ENCODE data around the gene MTX1. TPM values are rescaled to one million over a fixed set of nuclear protein-coding genes. Genes with fewer than 3 reads are reported as not detected.
"Not testable (repeated sequence)": the region's sequence is repeated elsewhere in the genome, so short reads cannot be mapped to it uniquely, and the experiment has no call there.

The MTX1 gene, protein sequence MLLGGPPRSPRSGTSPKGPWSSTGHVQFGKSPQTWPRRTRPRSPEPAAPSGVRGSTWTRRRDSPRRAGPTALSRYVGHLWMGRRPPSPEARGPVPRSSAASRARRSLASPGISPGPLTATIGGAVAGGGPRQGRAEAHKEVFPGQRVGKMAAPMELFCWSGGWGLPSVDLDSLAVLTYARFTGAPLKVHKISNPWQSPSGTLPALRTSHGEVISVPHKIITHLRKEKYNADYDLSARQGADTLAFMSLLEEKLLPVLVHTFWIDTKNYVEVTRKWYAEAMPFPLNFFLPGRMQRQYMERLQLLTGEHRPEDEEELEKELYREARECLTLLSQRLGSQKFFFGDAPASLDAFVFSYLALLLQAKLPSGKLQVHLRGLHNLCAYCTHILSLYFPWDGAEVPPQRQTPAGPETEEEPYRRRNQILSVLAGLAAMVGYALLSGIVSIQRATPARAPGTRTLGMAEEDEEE
- total RNA-seq (2014; rRNA removed; shearing (Covaris generic)), result 50.0 and 54.0 TPM in 2 replicates
- 16.8 and 24.7 TPM in 2 replicates for polyA plus RNA-seq (2015; cell fraction: cytosol; rRNA removed)
- 13.2 and 18.0 TPM in 2 replicates for polyA plus RNA-seq (2015; cell fraction: nucleus; rRNA removed)

DNA sequence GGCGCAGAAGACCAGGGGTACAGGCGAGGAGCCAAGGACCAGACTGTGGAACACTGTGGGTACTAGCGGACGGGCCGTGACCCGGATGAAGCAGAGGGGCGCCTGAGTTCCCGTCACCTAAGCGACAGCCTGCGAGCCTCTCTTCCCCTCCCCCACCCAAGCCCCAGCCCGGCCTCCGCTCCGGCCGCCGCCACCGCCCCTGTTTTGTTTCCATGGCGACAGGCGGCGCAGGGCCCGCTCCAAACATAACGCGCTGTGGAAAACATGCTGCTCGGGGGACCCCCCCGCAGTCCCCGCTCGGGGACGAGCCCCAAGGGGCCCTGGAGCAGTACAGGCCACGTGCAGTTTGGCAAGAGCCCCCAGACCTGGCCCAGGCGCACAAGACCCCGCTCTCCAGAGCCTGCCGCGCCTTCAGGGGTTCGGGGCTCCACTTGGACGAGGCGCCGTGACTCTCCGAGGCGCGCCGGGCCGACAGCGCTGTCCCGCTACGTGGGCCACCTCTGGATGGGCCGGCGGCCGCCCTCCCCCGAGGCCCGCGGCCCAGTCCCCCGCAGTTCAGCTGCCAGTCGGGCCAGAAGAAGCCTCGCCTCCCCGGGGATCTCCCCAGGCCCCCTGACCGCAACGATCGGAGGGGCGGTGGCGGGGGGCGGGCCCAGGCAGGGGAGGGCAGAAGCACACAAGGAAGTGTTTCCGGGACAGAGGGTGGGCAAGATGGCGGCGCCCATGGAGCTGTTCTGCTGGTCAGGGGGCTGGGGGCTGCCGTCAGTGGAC is at the start of gene MTX1:
Gene MTX1, plus strand, starts transcription at position 155 of the 771 bp plus-strand sequence. Its CDS starts 110 bp downstream, at position 265.
- peak; percentile 57 for DNase-seq (ENCODE audit: low read depth)

GRCh38 chr1:155158991-155159390 is 49.5 kb upstream of the MTX1 start:
- DNase-seq (ENCODE audit: low read depth), result no peak

DNA sequence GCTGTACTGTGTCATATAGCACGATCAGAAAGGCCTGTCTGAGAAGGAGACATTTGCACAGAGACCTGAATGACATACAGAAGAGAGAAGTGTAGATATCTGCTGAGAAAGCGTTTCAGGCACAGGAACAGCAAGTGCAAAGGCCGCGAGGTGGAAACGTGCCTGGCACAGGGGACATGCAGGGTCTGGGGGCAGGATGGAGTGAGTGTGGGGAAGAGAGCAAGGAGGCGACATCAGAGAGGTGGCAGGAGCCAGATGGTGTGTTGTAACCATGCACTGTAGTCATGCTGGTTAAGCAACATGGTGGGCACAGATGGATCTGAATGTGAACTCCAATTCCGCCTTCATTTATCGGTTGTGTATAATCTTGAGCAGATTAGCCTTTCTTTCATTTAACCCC is 48.4 kb upstream of the MTX1 start:
- DNase-seq (ENCODE audit: low read depth), result no peak

- not testable (repeated sequence) for DNase-seq (ENCODE audit: low read depth)
Observed at GRCh38 chr1:155162631-155163030, 45.9 kb upstream of the MTX1 start.

- DNase-seq (ENCODE audit: low read depth), result not testable (repeated sequence)
Observed at GRCh38 chr1:155163785-155164184, 44.7 kb upstream of the MTX1 start.

- DNase-seq (ENCODE audit: low read depth), result not testable (repeated sequence)
Observed at GRCh38 chr1:155164625-155165024, 43.9 kb upstream of the MTX1 start.

- DNase-seq (ENCODE audit: low read depth), result no peak
Observed at GRCh38 chr1:155166051-155166470, 42.4 kb upstream of the MTX1 start.

DNA sequence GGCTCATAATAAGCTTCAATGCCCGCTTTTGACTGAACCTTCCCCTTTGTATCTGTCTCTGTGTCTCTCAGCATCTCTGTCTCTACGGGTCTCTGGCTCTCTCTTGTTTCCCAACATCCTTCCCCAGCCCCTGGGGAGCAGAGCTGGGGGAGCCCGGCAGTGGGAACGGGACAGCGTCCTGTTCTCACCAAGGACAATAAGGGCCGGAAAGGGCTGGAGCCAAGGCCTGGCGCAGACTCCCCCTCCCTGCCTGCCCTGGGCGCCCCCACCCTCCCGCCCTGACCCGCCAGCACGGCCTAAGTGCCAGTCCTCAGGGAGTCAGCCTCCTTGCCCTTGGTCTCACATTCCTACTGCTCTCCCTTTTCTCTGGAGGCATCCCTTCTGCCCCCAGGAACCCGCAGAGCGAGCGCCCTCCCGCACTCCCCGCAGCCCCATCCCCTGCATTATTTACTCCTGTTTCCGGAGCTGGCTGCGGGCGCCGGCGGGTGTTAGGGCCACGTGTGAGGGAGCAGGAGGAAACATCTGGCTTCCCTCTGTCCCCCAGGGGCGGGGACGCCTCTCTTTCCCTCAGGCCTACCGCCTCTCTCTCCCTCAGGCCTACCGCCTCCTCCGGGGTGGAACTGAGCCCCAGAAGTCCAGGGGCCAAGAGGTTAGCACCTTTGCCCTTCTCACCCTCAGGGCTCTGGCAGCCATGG is 41.9 kb upstream of the MTX1 start:
- no peak for DNase-seq (ENCODE audit: low read depth)

GRCh38 chr1:155167166-155168104 is 41.1 kb upstream of the MTX1 start:
- DNase-seq (ENCODE audit: low read depth), result peak; percentile 79

DNA sequence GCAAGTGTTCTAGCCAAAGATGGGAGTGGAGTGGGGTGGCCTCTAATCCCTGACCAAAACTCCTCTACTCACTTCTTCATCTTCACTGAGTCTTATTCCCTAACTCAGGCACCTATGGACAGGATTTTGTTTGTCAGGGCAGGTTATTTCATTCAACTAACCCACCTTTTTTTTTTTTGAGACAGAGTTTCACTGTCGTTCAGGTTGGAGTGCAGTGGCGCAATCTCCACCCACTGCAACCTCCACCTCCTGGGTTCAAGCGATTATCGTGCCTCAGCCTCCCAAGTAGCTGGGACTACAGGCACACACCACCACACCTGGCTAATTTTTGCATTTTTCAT is 40.4 kb upstream of the MTX1 start:
- DNase-seq (ENCODE audit: low read depth), result not testable (repeated sequence)

DNA sequence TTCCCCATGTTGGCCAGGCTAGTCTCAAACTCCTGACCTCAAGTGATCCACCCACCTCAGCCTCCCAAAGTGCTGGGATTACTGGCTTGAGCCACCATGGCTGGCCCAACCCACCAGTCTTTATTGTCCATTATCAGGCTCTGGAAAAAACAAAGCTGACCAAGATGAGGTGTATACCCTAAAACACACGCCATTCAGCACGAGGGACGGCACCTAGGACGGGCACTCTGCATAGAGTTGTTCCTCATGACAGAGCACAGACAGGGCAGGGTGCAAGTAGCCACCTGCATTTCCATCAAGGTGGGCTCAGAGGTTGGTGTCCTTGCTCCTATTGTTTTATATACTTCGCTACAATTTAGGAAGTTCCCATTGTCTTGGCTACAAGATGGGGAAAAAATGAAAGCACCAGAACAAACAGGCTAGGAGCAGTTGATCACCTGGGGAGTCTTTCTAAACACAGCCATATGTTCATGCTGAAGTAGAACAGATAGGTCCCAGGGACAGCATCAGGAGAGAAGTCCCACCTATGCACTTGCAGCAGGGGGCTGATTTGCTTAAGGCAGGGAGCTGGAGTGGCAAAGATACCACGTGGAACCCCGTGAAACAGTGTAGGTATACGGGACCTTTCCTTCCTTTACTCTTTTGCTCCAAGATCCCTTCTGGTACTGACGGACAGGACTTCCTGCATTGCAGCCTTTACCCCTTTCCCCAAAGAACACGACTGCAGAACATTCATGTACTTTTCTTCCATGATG is 39.9 kb upstream of the MTX1 start:
- DNase-seq (ENCODE audit: low read depth), result no peak

DNA sequence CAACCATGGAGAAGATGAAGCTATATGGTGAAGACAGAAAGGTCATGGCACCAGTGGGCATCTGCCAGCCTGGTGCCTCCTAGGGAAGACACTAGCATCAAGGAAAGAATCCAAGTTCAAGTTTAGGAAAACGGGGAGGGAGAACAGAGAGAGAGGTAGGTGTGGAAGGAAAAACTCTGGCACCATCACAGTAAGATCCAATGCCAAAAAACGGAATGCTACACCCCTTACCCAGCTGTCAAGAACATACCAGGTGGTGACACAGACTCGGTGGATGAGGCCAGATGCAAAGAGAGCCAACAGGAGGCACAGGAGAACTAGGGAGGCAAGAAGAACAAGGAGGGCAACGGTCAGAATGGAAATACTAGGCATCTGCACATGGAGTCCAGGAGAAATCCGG is 39.0 kb upstream of the MTX1 start:
- DNase-seq (ENCODE audit: low read depth), result no peak

- no peak for DNase-seq (ENCODE audit: low read depth)
Observed at GRCh38 chr1:155170101-155170785, 38.3 kb upstream of the MTX1 start.

- DNase-seq (ENCODE audit: low read depth), result no peak
Observed at GRCh38 chr1:155170806-155171205, 37.7 kb upstream of the MTX1 start.

DNA sequence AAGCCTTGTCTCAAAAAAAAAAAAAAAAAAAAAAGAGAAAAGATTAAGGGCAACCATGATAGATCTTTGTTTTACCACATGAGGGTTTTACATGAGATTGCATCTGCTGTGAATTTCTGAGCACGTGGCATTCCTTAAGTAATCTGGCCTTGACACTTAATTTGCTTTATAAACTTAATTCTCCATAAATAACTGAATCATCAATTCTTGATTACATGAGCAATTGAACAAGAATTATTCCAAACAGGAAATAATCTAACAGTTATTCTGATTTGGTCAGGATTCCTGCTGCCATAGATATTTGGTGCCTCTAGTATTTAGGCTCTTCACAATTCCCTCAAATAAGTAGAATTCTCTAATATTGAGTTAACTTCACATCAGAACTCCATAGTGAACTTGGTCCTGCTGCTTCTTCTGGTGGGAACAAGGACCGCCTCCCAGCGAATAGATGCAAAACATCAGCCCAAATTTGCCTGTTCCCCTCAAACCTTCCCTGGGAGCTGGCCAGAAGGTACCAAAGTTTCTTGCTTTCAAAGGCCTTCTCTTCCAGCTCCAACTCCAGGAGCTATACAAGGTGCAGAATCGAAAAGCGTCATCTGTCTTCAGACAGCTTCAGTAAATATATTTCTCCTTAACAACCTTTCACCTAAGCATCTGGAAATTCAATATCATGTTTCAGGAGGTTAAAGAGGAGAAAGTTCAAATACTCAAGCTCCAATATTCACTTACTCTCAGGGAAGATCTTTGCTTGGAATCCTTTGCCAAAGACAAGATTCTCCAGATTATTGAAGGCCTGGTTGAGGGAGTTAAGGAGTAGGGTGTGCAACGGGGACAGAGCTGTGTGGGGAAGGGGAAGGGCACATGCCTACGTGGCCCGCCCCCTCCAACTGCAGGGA is 36.4 kb upstream of the MTX1 start:
- no peak for DNase-seq (ENCODE audit: low read depth)

GRCh38 chr1:155172732-155173477 is 35.6 kb upstream of the MTX1 start, which contains the start of gene KRTCAP2:
TSS of gene KRTCAP2 (minus strand) at chr1:155173304. CDS start at chr1:155173224, 80 bp downstream.
- peak; percentile 92 for DNase-seq (ENCODE audit: low read depth)
